K562 (cell line): Measurements from ENCODE around the gene APIP. TPM values are rescaled to one million over a fixed set of nuclear protein-coding genes. Genes with fewer than 3 reads are reported as not detected.

Experiments
- C11orf30 ChIP-seq: fragments of 450-650 bp; IDR thresholded peaks from 2 replicates; pipeline ENCODE4 v1.6.1; 2016; ENCODE audit warnings: low read depth, mild to moderate bottlenecking
- E2F8 ChIP-seq: fragments of 450-650 bp; IDR thresholded peaks from 2 replicates; pipeline ENCODE4 v1.7.1; 2018; ENCODE audit warnings: mild to moderate bottlenecking, low read depth; ENCODE audit not compliant: partially characterized antibody
- ETV6 ChIP-seq, 3 experiments: fragments of 150-350 bp in 1 of 3; sonication (generic) in 1 of 3; formaldehyde crosslinking in 1 of 3; IDR thresholded peaks; 2 replicates each; pipeline versions ENCODE4 v1.6.1 to v1.8.0; 2014 to 2022; ENCODE audit warnings: borderline replicate concordance in 2 of 3, low read depth in 2 of 3, antibody characterized with exemption in 1 of 3, low read length in 1 of 3, mild to moderate bottlenecking in 1 of 3, missing genetic modification reagents in 1 of 3
- KAT7 ChIP-seq: sonication (generic); formaldehyde crosslinking; IDR thresholded peaks from 2 replicates; pipeline ENCODE4 v1.8.0; 2022; ENCODE audit warnings: missing genetic modification reagents, mild to moderate bottlenecking, borderline replicate concordance
- KLF10 ChIP-seq: fragments of 250-450 bp; sonication (Bioruptor Pico); IDR thresholded peaks from 2 replicates; pipeline ENCODE4 v1.6.1; 2021; ENCODE audit warnings: matching md5 sums
- OTX1 ChIP-seq: fragments of 450-650 bp; formaldehyde crosslinking; IDR thresholded peaks from 2 replicates; pipeline ENCODE4 v1.4.0; 2022; ENCODE audit warnings: mild to moderate bottlenecking
- PKNOX1 ChIP-seq: fragments of 450-650 bp; IDR thresholded peaks from 2 replicates; pipeline ENCODE4 v1.6.1; 2016
- RBM22 ChIP-seq: fragments of 200-400 bp; formaldehyde crosslinking; IDR thresholded peaks from 2 replicates; pipeline ENCODE4 v1.6.1; 2018; ENCODE audit warnings: low read length, low read depth; ENCODE audit not compliant: poor library complexity, severe bottlenecking
- SMAD1 ChIP-seq: fragments of 150-350 bp; IDR thresholded peaks from 2 replicates; pipeline ENCODE4 v1.6.1; 2014; ENCODE audit warnings: low read length, low read depth; ENCODE audit not compliant: partially characterized antibody
- SRSF1 ChIP-seq: fragments of 200-400 bp; formaldehyde crosslinking; IDR thresholded peaks from 2 replicates; pipeline ENCODE4 v1.6.1; 2017; ENCODE audit warnings: mild to moderate bottlenecking, low read depth, low read length, moderate library complexity
- SUPT5H ChIP-seq: fragments of 450-650 bp; IDR thresholded peaks from 2 replicates; pipeline ENCODE4 v1.6.1; 2016
- ZBTB8A ChIP-seq: fragments of 450-650 bp; IDR thresholded peaks from 2 replicates; pipeline ENCODE4 v1.6.1; 2018; ENCODE audit warnings: mild to moderate bottlenecking, moderate library complexity; ENCODE audit not compliant: partially characterized antibody
- ZEB2 ChIP-seq: fragments of 450-650 bp; IDR thresholded peaks from 2 replicates; pipeline ENCODE4 v1.6.1; 2016
- ZNF184 ChIP-seq: sonication (generic); formaldehyde crosslinking; IDR thresholded peaks from 2 replicates; pipeline ENCODE4 v1.5.0; 2020; ENCODE audit warnings: missing genetic modification reagents
- polyA plus RNA-seq, 8 experiments: library from polyadenylated mRNA; depleted of rRNA in 4 of 8; stranded (reverse) in 5 of 8; unstranded in 3 of 8; fragments of >200 nt; fragmentation: Nextera tagmentation in 2 of 8; fragmentation: Illumina TruSeq in 1 of 8; extraction: Ambion mirVana in 2 of 8; extraction: Trizol in 1 of 8; gene quantifications; 2 replicates each; pipeline versions ENCODE4 v1.2.1 to v1.2.3, GENCODE V29; 2011 to 2014; ENCODE audit warnings: inconsistent platforms in 1 of 8, missing spikeins in 1 of 8
- total RNA-seq, 7 experiments: library from RNA; depleted of rRNA in 6 of 7; stranded (reverse); fragments of >200 nt in 6 of 7; fragmentation: Illumina TruSeq in 2 of 7; extraction: Trizol in 2 of 7; gene quantifications; 2 replicates each; pipeline versions ENCODE4 v1.2.1 to v1.2.3, GENCODE V29; 2011 to 2021; ENCODE audit warnings: low replicate concordance in 1 of 7
- TF ChIP-seq, protein P1 (sequence below): fragments of 250-450 bp; sonication (Bioruptor Pico); IDR thresholded peaks from 2 replicates; pipeline ENCODE4 v1.4.0; 2020; ENCODE audit warnings: mild to moderate bottlenecking, moderate library complexity
- TF ChIP-seq, protein P2 (sequence below), 3 experiments: fragments of 200-800 bp in 1 of 3; sonication (Bioruptor generic) in 1 of 3; sonication (generic) in 1 of 3; formaldehyde crosslinking in 1 of 3; IDR thresholded peaks; 2 replicates each; pipeline versions ENCODE4 v1.6.1 to v1.8.0; 2016 to 2022; ENCODE audit warnings: mild to moderate bottlenecking in 2 of 3, missing compliant biosample characterization in 2 of 3, missing genetic modification characterization in 2 of 3, missing genetic modification reagents in 1 of 3

The APIP gene
- total and polyA plus RNA-seq, 9 of the 15 experiments (the other 6 are each of a cell fraction or from before 2014, with no cell fraction given), result 63.7 to 110 (median 82.8) TPM

- TF ChIP-seq SUPT5H (peak; percentile 97), C11orf30 (peak; percentile 53), ZNF184 (no peak), PKNOX1 (peak; percentile 62), SMAD1 (peak; percentile 27), OTX1 (0 out of 2 replicates have a peak, but pooled peaks have one; percentile 7), SRSF1 (no peak), E2F8 (no peak), ETV6 (IDR thresholded peaks at IDR 0.05; ENCODE audit: borderline replicate concordance in 1 of 2, low read depth in 2 of 2, low read length in 1 of 2) (no peak), ETV6 (CRISPR knock-in tag; IDR thresholded peaks at IDR 0.05; ENCODE audit: borderline replicate concordance) (0 out of 2 replicates have a peak, but pooled peaks have one; percentile 32), RBM22 (no peak), ZBTB8A (no peak), KLF10 (CRISPR knock-in tag) (no peak), KAT7 (CRISPR knock-in tag) (peak; percentile 91), ZEB2 (0 out of 2 replicates have a peak, but pooled peaks have one; percentile 21)
- TF ChIP-seq, protein P1, sequence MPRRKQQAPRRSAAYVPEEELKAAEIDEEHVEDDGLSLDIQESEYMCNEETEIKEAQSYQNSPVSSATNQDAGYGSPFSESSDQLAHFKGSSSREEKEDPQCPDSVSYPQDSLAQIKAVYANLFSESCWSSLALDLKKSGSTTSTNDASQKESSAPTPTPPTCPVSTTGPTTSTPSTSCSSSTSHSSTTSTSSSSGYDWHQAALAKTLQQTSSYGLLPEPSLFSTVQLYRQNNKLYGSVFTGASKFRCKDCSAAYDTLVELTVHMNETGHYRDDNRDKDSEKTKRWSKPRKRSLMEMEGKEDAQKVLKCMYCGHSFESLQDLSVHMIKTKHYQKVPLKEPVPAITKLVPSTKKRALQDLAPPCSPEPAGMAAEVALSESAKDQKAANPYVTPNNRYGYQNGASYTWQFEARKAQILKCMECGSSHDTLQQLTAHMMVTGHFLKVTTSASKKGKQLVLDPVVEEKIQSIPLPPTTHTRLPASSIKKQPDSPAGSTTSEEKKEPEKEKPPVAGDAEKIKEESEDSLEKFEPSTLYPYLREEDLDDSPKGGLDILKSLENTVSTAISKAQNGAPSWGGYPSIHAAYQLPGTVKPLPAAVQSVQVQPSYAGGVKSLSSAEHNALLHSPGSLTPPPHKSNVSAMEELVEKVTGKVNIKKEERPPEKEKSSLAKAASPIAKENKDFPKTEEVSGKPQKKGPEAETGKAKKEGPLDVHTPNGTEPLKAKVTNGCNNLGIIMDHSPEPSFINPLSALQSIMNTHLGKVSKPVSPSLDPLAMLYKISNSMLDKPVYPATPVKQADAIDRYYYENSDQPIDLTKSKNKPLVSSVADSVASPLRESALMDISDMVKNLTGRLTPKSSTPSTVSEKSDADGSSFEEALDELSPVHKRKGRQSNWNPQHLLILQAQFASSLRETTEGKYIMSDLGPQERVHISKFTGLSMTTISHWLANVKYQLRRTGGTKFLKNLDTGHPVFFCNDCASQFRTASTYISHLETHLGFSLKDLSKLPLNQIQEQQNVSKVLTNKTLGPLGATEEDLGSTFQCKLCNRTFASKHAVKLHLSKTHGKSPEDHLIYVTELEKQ (CRISPR knock-in tag), result no peak
- TF ChIP-seq, protein P2, sequence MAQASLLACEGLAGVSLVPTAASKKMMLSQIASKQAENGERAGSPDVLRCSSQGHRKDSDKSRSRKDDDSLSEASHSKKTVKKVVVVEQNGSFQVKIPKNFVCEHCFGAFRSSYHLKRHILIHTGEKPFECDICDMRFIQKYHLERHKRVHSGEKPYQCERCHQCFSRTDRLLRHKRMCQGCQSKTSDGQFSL (CRISPR knock-in tag; IDR thresholded peaks at IDR 0.05), result no peak
- TF ChIP-seq, protein P2 (tag; IDR thresholded peaks at IDR 0.05), result no peak
These were observed at the start of gene APIP, which contains the start of gene PDHX (continued) for GRCh38 chr11:34916015-34916842.
